ENCODE results near the gene TJP3.

The TJP3 gene

GRCh38 chr19:3723883-3724282, 15.7 kb downstream of the TJP3 start:
- TF ChIP-seq POLR2AphosphoS5 (IDR thresholded peaks at IDR 0.05; ENCODE audit: low read depth, low read length) (no peak), FOXP2 (optimal IDR thresholded peaks at IDR 0.05; ENCODE audit: borderline replicate concordance, extremely low read depth, extremely low read length, insufficient read depth) (no peak), REST (IDR thresholded peaks at IDR 0.05; ENCODE audit: insufficient read depth in 1 of 2, low read depth in 2 of 2, low read length in 2 of 2) (no peak), TAF1 (IDR thresholded peaks at IDR 0.05; ENCODE audit: borderline replicate concordance, insufficient read depth, low read length) (no peak), SIN3A (IDR thresholded peaks at IDR 0.05; ENCODE audit: borderline replicate concordance, insufficient read depth, low read length) (no peak)

GRCh38 chr19:3725121-3725520, 16.9 kb downstream of the TJP3 start:
- TF ChIP-seq TAF1 (IDR thresholded peaks at IDR 0.05; ENCODE audit: borderline replicate concordance, insufficient read depth, low read length) (no peak), SIN3A (IDR thresholded peaks at IDR 0.05; ENCODE audit: borderline replicate concordance, insufficient read depth, low read length) (no peak), POLR2AphosphoS5 (IDR thresholded peaks at IDR 0.05; ENCODE audit: low read depth, low read length) (no peak), REST (IDR thresholded peaks at IDR 0.05; ENCODE audit: insufficient read depth in 1 of 2, low read depth in 2 of 2, low read length in 2 of 2) (no peak), FOXP2 (optimal IDR thresholded peaks at IDR 0.05; ENCODE audit: borderline replicate concordance, extremely low read depth, extremely low read length, insufficient read depth) (no peak)

- TF ChIP-seq TAF1 (IDR thresholded peaks at IDR 0.05; ENCODE audit: borderline replicate concordance, insufficient read depth, low read length) = no peak
- no peak for TF ChIP-seq FOXP2 (optimal IDR thresholded peaks at IDR 0.05; ENCODE audit: borderline replicate concordance, extremely low read depth, extremely low read length, insufficient read depth)
- no peak for TF ChIP-seq POLR2AphosphoS5 (IDR thresholded peaks at IDR 0.05; ENCODE audit: low read depth, low read length)
- no peak for TF ChIP-seq SIN3A (IDR thresholded peaks at IDR 0.05; ENCODE audit: borderline replicate concordance, insufficient read depth, low read length)
- no peak for TF ChIP-seq REST (IDR thresholded peaks at IDR 0.05; ENCODE audit: insufficient read depth in 1 of 2, low read depth in 2 of 2, low read length in 2 of 2)
These were observed 17.6 kb downstream of the TJP3 start for GRCh38 chr19:3725640-3726310.

- no peak for TF ChIP-seq TAF1 (IDR thresholded peaks at IDR 0.05; ENCODE audit: borderline replicate concordance, insufficient read depth, low read length)
- TF ChIP-seq POLR2AphosphoS5 (IDR thresholded peaks at IDR 0.05; ENCODE audit: low read depth, low read length) = no peak
- no peak for TF ChIP-seq SIN3A (IDR thresholded peaks at IDR 0.05; ENCODE audit: borderline replicate concordance, insufficient read depth, low read length)
- no peak for TF ChIP-seq FOXP2 (optimal IDR thresholded peaks at IDR 0.05; ENCODE audit: borderline replicate concordance, extremely low read depth, extremely low read length, insufficient read depth)
- no peak for TF ChIP-seq REST (IDR thresholded peaks at IDR 0.05; ENCODE audit: insufficient read depth in 1 of 2, low read depth in 2 of 2, low read length in 2 of 2)
These were observed 22.3 kb downstream of the TJP3 start for GRCh38 chr19:3730457-3730958.

Data from PFSK-1 (cell line).